Loucy (cell line): ENCODE results near the gene SYNE2.

ENCODE experiments used
- H2AFZ ChIP-seq: fragments of 200-600 bp; sonication (generic); 2 replicates; pipeline ENCODE4 v1.6.0; 2016; ENCODE audit warnings: antibody characterized with exemption, mild to moderate bottlenecking, low read length, moderate library complexity
- H3F3A ChIP-seq: fragments of 200-600 bp; 2 replicates; pipeline ENCODE4 v1.6.0; 2016; ENCODE audit warnings: antibody characterized with exemption, low read depth, mild to moderate bottlenecking
- H3K27me3 ChIP-seq: fragments of 200-600 bp; sonication (generic); 2 replicates; pipeline ENCODE4 v1.6.1; 2014; ENCODE audit warnings: low read length, mild to moderate bottlenecking; ENCODE audit not compliant: insufficient read depth, poor library complexity, severe bottlenecking
- H3K36me3 ChIP-seq: fragments of 200-600 bp; sonication (generic); 2 replicates; pipeline ENCODE4 v1.6.1; 2016; ENCODE audit warnings: low read length; ENCODE audit not compliant: insufficient read depth
- H3K4me1 ChIP-seq: fragments of 200-600 bp; sonication (generic); 2 replicates; pipeline ENCODE4 v1.5.1; 2014; ENCODE audit warnings: low read length, mild to moderate bottlenecking; ENCODE audit not compliant: insufficient read depth, poor library complexity, severe bottlenecking
- H3K4me2 ChIP-seq: fragments of 200-600 bp; sonication (generic); 2 replicates; pipeline ENCODE4 v1.6.0; 2014; ENCODE audit warnings: antibody characterized with exemption, low read length, low read depth, mild to moderate bottlenecking; ENCODE audit not compliant: poor library complexity, severe bottlenecking
- H3K4me3 ChIP-seq: fragments of 200-600 bp; sonication (generic); 2 replicates; pipeline ENCODE4 v1.5.1; 2014; ENCODE audit warnings: low read length, mild to moderate bottlenecking, mixed read lengths; ENCODE audit not compliant: poor library complexity, severe bottlenecking
- H3K79me2 ChIP-seq: fragments of 200-600 bp; sonication (generic); 2 replicates; pipeline ENCODE4 v1.6.1; 2014; ENCODE audit warnings: low read length; ENCODE audit not compliant: insufficient read depth
- H3K9ac ChIP-seq: fragments of 200-600 bp; sonication (generic); 2 replicates; pipeline ENCODE4 v1.6.0; 2014; ENCODE audit warnings: mild to moderate bottlenecking, low read depth, low read length, moderate library complexity; ENCODE audit not compliant: poor library complexity, severe bottlenecking
- H3K9me2 ChIP-seq: fragments of 200-600 bp; sonication (generic); replicated peaks from 2 replicates; pipeline ENCODE4 v1.6.1; 2016; ENCODE audit warnings: low read depth, low read length, mixed read lengths
- H3K9me3 ChIP-seq: fragments of 200-600 bp; sonication (generic); 2 replicates; pipeline ENCODE4 v1.6.1; 2014; ENCODE audit warnings: mild to moderate bottlenecking, antibody characterized with exemption, low read length, low read depth; ENCODE audit not compliant: insufficient read depth
- H4K20me1 ChIP-seq: fragments of 200-600 bp; sonication (generic); 2 replicates; pipeline ENCODE4 v1.6.0; 2014; ENCODE audit warnings: antibody characterized with exemption, low read length, mild to moderate bottlenecking; ENCODE audit not compliant: insufficient read depth, poor library complexity, severe bottlenecking
- CTCF ChIP-seq: fragments of 200-600 bp; sonication (generic); conservative IDR thresholded peaks from 2 replicates; pipeline ENCODE4 v1.5.1; 2014; ENCODE audit warnings: mild to moderate bottlenecking, antibody characterized with exemption, low read length
- EZH2phosphoT487 ChIP-seq: fragments of 200-600 bp; IDR thresholded peaks from 2 replicates; pipeline ENCODE4 v1.6.1; 2018; ENCODE audit warnings: antibody characterized with exemption, mild to moderate bottlenecking, moderate library complexity, borderline replicate concordance

The SYNE2 gene

DNA sequence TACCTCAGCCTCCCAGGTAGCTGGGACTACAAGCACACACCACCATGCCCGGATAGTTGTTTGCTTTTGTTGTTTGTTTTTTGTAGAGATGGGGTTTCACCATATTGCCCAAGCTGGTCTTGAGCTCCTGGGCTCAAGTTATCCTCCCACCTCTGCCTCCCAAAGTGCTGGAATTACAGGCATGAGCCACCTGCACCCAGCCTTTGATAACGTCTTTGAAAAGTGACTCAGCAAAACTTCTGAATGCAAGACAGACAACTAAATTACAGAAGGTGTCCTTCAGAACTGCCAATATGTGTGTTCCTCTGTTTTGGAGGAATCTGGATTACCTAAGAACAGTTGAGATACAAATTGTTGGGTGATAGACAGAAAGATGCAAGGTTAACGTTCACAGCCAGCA lies 341.6 kb downstream of the SYNE2 start:
- H3K4me2 ChIP-seq, result no peak overlapping the region
- H4K20me1 ChIP-seq, result no peaks in the 10 kb centered on the region
- H3K4me3 ChIP-seq, result no peak overlapping the region
- H3K79me2 ChIP-seq, result no peaks in the 10 kb centered on the region
- H3K9ac ChIP-seq, result peak overlapping the region; percentile 2
- H3K36me3 ChIP-seq, result peaks cover 7% of the 10 kb centered on the region; the same call in 1 of the 2 replicates
- H3K4me1 ChIP-seq, result peaks cover 20% of the 10 kb centered on the region
- H2AFZ ChIP-seq, result no peak overlapping the region
- no peaks in the 10 kb centered on the region for H3F3A ChIP-seq
- H3K9me3 ChIP-seq, result no peaks in the 10 kb centered on the region
- no peaks in the 10 kb centered on the region for H3K27me3 ChIP-seq
- no peak for TF ChIP-seq CTCF
- no peak for TF ChIP-seq EZH2phosphoT487
- no peaks in the 10 kb centered on the region for H3K9me2 ChIP-seq

DNA sequence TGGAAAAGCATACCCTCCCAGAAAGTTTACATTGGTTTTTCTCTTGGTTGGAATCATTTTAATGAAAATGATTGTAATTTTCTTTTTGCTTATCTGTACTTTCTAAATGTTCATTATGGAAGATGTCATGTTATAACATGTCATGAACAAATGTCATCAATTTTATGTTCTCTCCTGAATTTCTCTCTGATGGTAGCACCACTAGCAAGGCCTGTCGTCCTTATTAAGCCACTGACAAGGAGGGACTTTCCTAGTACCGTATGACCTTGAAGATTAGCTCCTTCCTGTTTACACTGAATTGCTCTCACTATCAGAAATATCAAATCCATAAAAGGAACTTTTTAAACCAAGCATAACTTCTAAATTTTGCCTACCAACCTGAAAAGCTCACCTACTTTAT lies 342.4 kb downstream of the SYNE2 start:
- Histone ChIP-seq H3K9me3 (no peaks in the 10 kb centered on the region), H2AFZ (no peak overlapping the region), H3F3A (no peaks in the 10 kb centered on the region), H3K79me2 (no peaks in the 10 kb centered on the region), H4K20me1 (no peaks in the 10 kb centered on the region), H3K4me3 (no peak overlapping the region), H3K9me2 (no peaks in the 10 kb centered on the region), H3K9ac (peak overlapping the region; percentile 2), H3K4me2 (peak overlapping the region; percentile 12), H3K27me3 (no peaks in the 10 kb centered on the region), H3K36me3 (peaks cover 7% of the 10 kb centered on the region; the same call in 1 of the 2 replicates), H3K4me1 (peaks cover 20% of the 10 kb centered on the region)
- TF ChIP-seq EZH2phosphoT487 (no peak), CTCF (no peak)

- no peaks in the 10 kb centered on the region for H3K9me2 ChIP-seq
- H3K9me3 ChIP-seq, result no peaks in the 10 kb centered on the region
- no peaks in the 10 kb centered on the region for H3K79me2 ChIP-seq
- peaks cover 7% of the 10 kb centered on the region; the same call in 1 of the 2 replicates for H3K36me3 ChIP-seq
- H3K4me2 ChIP-seq, result peak overlapping the region; percentile 12
- no peak overlapping the region for H3K4me3 ChIP-seq
- no peaks in the 10 kb centered on the region for H4K20me1 ChIP-seq
- H2AFZ ChIP-seq, result no peak overlapping the region
- H3K4me1 ChIP-seq, result peaks cover 20% of the 10 kb centered on the region
- no peaks in the 10 kb centered on the region for H3K27me3 ChIP-seq
- no peak for TF ChIP-seq EZH2phosphoT487
- TF ChIP-seq CTCF, result no peak
- H3F3A ChIP-seq, result no peaks in the 10 kb centered on the region
- H3K9ac ChIP-seq, result no peak overlapping the region
Observed at GRCh38 chr14:64196056-64196455, 343.3 kb downstream of the SYNE2 start.
